GM12878 (cell line): ENCODE results near the gene MPC1. TPM values are rescaled to one million over a fixed set of nuclear protein-coding genes. Genes with fewer than 3 reads are reported as not detected.

ENCODE experiments used
- ATF3 ChIP-seq: IDR thresholded peaks from 2 replicates; pipeline ENCODE4 v1.6.1; 2011; ENCODE audit warnings: low read depth, mild to moderate bottlenecking, low read length, moderate library complexity, borderline replicate concordance; ENCODE audit errors: extremely low read depth
- CREB1 ChIP-seq: IDR thresholded peaks from 2 replicates; pipeline ENCODE4 v1.6.1; 2012; ENCODE audit warnings: low read depth, mild to moderate bottlenecking, inconsistent platforms
- CUX1 ChIP-seq: IDR thresholded peaks from 2 replicates; pipeline ENCODE4 v1.6.1; 2012; ENCODE audit warnings: improper control_type of control experiment, low read depth, low read length; ENCODE audit not compliant: insufficient replicate concordance
- FOXM1 ChIP-seq: IDR thresholded peaks from 2 replicates; pipeline ENCODE4 v1.6.1; 2012; ENCODE audit warnings: low read depth, mild to moderate bottlenecking, inconsistent platforms, low read length, moderate library complexity
- MTA2 ChIP-seq: fragments of 450-650 bp; IDR thresholded peaks from 2 replicates; pipeline ENCODE4 v1.6.1; 2016; ENCODE audit warnings: low read depth, mild to moderate bottlenecking, moderate library complexity
- MTA3 ChIP-seq: IDR thresholded peaks from 2 replicates; pipeline ENCODE4 v1.6.1; 2012; ENCODE audit warnings: low read length, inconsistent platforms, borderline replicate concordance
- NR2C1 ChIP-seq: fragments of 450-650 bp; IDR thresholded peaks from 2 replicates; pipeline ENCODE4 v1.6.1; 2017; ENCODE audit warnings: antibody characterized with exemption, mild to moderate bottlenecking, moderate library complexity
- RB1 ChIP-seq: fragments of 450-650 bp; formaldehyde crosslinking; IDR thresholded peaks from 2 replicates; pipeline ENCODE4 v1.6.1; 2017; ENCODE audit warnings: mild to moderate bottlenecking, borderline replicate concordance
- RBBP5 ChIP-seq: fragments of 200-600 bp; sonication (generic); conservative IDR thresholded peaks from 2 replicates; pipeline ENCODE4 v1.6.1; 2016
- SKIL ChIP-seq: fragments of 450-650 bp; IDR thresholded peaks from 2 replicates; pipeline ENCODE4 v1.6.1; 2017; ENCODE audit warnings: mild to moderate bottlenecking, low read depth, inconsistent platforms; ENCODE audit not compliant: poor library complexity, severe bottlenecking
- SMAD5 ChIP-seq: IDR thresholded peaks from 2 replicates; pipeline ENCODE4 v1.6.1; 2016; ENCODE audit warnings: antibody characterized with exemption, low read depth
- SRF ChIP-seq, 2 experiments: IDR thresholded peaks; 2 replicates each; pipeline ENCODE4 v1.6.1; 2011; ENCODE audit warnings: low read depth in 2 of 2, low read length in 2 of 2, mild to moderate bottlenecking in 1 of 2, moderate library complexity in 1 of 2
- TAF1 ChIP-seq: IDR thresholded peaks from 2 replicates; pipeline ENCODE4 v1.6.1; 2011; ENCODE audit warnings: mild to moderate bottlenecking, low read depth, low read length, borderline replicate concordance
- USF2 ChIP-seq: IDR thresholded peaks from 2 replicates; pipeline ENCODE4 v1.6.1; 2011; ENCODE audit warnings: low read depth, low read length, improper control_type of control experiment, borderline replicate concordance
- YY1 ChIP-seq: IDR thresholded peaks from 2 replicates; pipeline ENCODE4 v1.6.1; 2011; ENCODE audit warnings: low read depth, mild to moderate bottlenecking, low read length
- polyA plus RNA-seq, 11 experiments: library from polyadenylated mRNA; depleted of rRNA in 4 of 11; unstranded in 6 of 11; stranded (reverse) in 5 of 11; fragments of >200 nt; fragmentation: Nextera tagmentation in 4 of 11; fragmentation: Illumina TruSeq in 1 of 11; extraction: Ambion mirVana in 4 of 11; extraction: Trizol in 1 of 11; gene quantifications; 1 replicate in 1 of 11; 2 replicates in 10 of 11; pipeline versions ENCODE4 v1.2.1 to v1.2.3, GENCODE V29; 2011 to 2016; ENCODE audit warnings: inconsistent platforms in 2 of 11, missing spikeins in 2 of 11, low read depth in 1 of 11
- total RNA-seq, 4 experiments: library from RNA; depleted of rRNA in 3 of 4; stranded (reverse); fragments of >200 nt in 3 of 4; fragmentation: Illumina TruSeq in 1 of 4; extraction: Trizol in 1 of 4; gene quantifications; 2 replicates each; pipeline versions ENCODE4 v1.2.1 to v1.2.3, GENCODE V29; 2013 to 2021
- TF ChIP-seq, protein P1 (sequence below): fragments of 150-350 bp; IDR thresholded peaks from 2 replicates; pipeline ENCODE4 v1.6.1; 2016; ENCODE audit warnings: low read depth, low read length
- TF ChIP-seq, protein P2 (sequence below): fragments of 450-650 bp; IDR thresholded peaks from 2 replicates; pipeline ENCODE4 v1.6.1; 2016; ENCODE audit warnings: mild to moderate bottlenecking

The MPC1 gene
- total and polyA plus RNA-seq, 10 of the 15 experiments (the other 5 are each of a cell fraction or from before 2014, with no cell fraction given): 53.2 to 177 (median 78.8) TPM

DNA sequence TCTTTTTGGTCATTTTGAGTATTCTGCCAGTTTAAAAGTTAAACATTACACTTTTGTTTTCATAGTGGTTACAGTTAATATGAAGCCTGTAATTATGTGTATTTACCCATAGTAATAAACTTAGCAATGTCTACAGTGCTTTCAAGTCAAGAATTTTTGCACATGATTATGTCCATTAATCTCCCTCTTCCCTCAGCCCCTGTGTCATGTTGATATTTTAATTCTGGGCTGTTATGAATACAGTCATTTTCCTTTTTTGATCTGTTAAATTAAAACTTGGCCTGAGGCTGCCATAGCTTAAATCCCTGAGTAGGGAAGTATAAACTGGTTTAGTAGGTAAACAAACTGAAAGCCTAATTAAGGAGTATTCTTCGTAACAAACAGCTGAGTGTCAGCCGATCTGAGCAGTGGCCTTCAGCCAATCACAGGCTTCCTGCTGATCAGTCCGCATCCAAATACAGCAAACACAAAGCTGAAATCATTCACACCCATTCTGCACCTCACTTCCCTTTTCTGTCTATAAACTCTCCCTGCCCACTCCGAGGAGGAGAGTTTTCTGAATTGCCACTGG lies 30.9 kb downstream of the MPC1 start (continued):
- TF ChIP-seq USF2: no peak
- no peak for TF ChIP-seq SRF (IDR thresholded peaks at IDR 0.05; ENCODE audit: low read depth in 2 of 2, low read length in 2 of 2)
- TF ChIP-seq, protein P1, sequence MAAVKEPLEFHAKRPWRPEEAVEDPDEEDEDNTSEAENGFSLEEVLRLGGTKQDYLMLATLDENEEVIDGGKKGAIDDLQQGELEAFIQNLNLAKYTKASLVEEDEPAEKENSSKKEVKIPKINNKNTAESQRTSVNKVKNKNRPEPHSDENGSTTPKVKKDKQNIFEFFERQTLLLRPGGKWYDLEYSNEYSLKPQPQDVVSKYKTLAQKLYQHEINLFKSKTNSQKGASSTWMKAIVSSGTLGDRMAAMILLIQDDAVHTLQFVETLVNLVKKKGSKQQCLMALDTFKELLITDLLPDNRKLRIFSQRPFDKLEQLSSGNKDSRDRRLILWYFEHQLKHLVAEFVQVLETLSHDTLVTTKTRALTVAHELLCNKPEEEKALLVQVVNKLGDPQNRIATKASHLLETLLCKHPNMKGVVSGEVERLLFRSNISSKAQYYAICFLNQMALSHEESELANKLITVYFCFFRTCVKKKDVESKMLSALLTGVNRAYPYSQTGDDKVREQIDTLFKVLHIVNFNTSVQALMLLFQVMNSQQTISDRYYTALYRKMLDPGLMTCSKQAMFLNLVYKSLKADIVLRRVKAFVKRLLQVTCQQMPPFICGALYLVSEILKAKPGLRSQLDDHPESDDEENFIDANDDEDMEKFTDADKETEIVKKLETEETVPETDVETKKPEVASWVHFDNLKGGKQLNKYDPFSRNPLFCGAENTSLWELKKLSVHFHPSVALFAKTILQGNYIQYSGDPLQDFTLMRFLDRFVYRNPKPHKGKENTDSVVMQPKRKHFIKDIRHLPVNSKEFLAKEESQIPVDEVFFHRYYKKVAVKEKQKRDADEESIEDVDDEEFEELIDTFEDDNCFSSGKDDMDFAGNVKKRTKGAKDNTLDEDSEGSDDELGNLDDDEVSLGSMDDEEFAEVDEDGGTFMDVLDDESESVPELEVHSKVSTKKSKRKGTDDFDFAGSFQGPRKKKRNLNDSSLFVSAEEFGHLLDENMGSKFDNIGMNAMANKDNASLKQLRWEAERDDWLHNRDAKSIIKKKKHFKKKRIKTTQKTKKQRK: no peak
- no peak for TF ChIP-seq ATF3
- TF ChIP-seq TAF1: no peak
- TF ChIP-seq MTA2: peak; percentile 56; the same call in 1 of the 2 replicates
- TF ChIP-seq SMAD5: no peak
- TF ChIP-seq FOXM1: no peak
- TF ChIP-seq YY1: no peak
- TF ChIP-seq CUX1: no peak
- TF ChIP-seq SKIL: no peak
- no peak for TF ChIP-seq RBBP5
- TF ChIP-seq NR2C1: no peak
- TF ChIP-seq MTA3: no peak
- TF ChIP-seq, protein P2, sequence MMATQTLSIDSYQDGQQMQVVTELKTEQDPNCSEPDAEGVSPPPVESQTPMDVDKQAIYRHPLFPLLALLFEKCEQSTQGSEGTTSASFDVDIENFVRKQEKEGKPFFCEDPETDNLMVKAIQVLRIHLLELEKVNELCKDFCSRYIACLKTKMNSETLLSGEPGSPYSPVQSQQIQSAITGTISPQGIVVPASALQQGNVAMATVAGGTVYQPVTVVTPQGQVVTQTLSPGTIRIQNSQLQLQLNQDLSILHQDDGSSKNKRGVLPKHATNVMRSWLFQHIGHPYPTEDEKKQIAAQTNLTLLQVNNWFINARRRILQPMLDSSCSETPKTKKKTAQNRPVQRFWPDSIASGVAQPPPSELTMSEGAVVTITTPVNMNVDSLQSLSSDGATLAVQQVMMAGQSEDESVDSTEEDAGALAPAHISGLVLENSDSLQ: peak; percentile 80
- no peak for TF ChIP-seq CREB1
- no peak for TF ChIP-seq RB1
